LNCaP clone FGC (cell line): Measurements from ENCODE around the gene QRSL1.

Experiments
- DNase-seq: peaks from one replicate; pipeline ENCODE4 v3.0.0-alpha.2; 2011; ENCODE audit warnings: low read depth
- H3K4me3 ChIP-seq: 2 replicates; pipeline ENCODE4 v1.5.1; 2011; ENCODE audit warnings: mild to moderate bottlenecking, low read depth, low read length, control low read depth
- CTCF ChIP-seq: IDR thresholded peaks from 2 replicates; pipeline ENCODE4 v1.5.1; 2012; ENCODE audit warnings: mild to moderate bottlenecking; ENCODE audit not compliant: control insufficient read depth, insufficient read depth; ENCODE audit errors: extremely low read depth

Gene QRSL1

GRCh38 chr6:106600329-106600728 lies 29.0 kb upstream of the QRSL1 start:
- no peak for DNase-seq
- no peak for TF ChIP-seq CTCF

GRCh38 chr6:106608080-106608668 lies 21.2 kb upstream of the QRSL1 start:
- TF ChIP-seq CTCF, result peak; percentile 52
- H3K4me3 ChIP-seq, result no peak overlapping the region
- DNase-seq, result peak; percentile 30

More at GRCh38 chr6:106600329-106600728, 29.0 kb upstream of the QRSL1 start:
- no peak overlapping the region for H3K4me3 ChIP-seq

- H3K4me3 ChIP-seq, result no peak overlapping the region
- TF ChIP-seq CTCF, result peak; percentile 38
- DNase-seq, result no peak
Observed at GRCh38 chr6:106609699-106610098, 19.7 kb upstream of the QRSL1 start.

GRCh38 chr6:106611030-106611429 lies 18.3 kb upstream of the QRSL1 start:
- no peak for TF ChIP-seq CTCF
- no peak for DNase-seq
- no peak overlapping the region for H3K4me3 ChIP-seq

- no peak for TF ChIP-seq CTCF
- DNase-seq, result no peak
- H3K4me3 ChIP-seq, result no peak overlapping the region
Observed at GRCh38 chr6:106612671-106613416, 16.5 kb upstream of the QRSL1 start.

- TF ChIP-seq CTCF, result no peak
- H3K4me3 ChIP-seq, result no peak overlapping the region
- DNase-seq, result no peak
Observed at GRCh38 chr6:106613590-106613989, 15.8 kb upstream of the QRSL1 start.
